Measurements from ENCODE around the gene HLF. TPM values are rescaled to one million over a fixed set of nuclear protein-coding genes. Genes with fewer than 3 reads are reported as not detected.

Gene HLF
- total RNA-seq, 1 experiment from 2014 or later, result 1.5 TPM

GRCh38 chr17:55314784-55315491, 50.2 kb downstream of the HLF start:
- ATAC-seq, result no peak
- H3K9me2 ChIP-seq (ENCODE audit: insufficient read depth), result no peaks in the 10 kb centered on the region
- H3K4me1 ChIP-seq (ENCODE audit: control insufficient read depth in 1 of 2, insufficient read depth in 2 of 2, low read length in 2 of 2), result no peaks in the 10 kb centered on the region
- intact Hi-C loops (cut with micrococcal nuclease), result no loop called here
- H3K36me3 ChIP-seq (ENCODE audit: control insufficient read depth in 1 of 2, insufficient read depth in 2 of 2, low read length in 2 of 2), result no peaks in the 10 kb centered on the region
- no peaks in the 10 kb centered on the region for H3K9me3 ChIP-seq (ENCODE audit: control insufficient read depth in 1 of 2, insufficient read depth in 1 of 2, low read depth in 1 of 2, low read length in 2 of 2)
- no peaks in the 10 kb centered on the region for H3K27me3 ChIP-seq (ENCODE audit: insufficient read depth, low read length)
- no peak overlapping the region for H3K9ac ChIP-seq (ENCODE audit: low read length)
- POLR2A ChIA-PET, result no interaction called here
- H3K79me2 ChIP-seq (ENCODE audit: insufficient read depth, low read length), result no peaks in the 10 kb centered on the region
- no peak overlapping the region for H3K4me3 ChIP-seq (replicated peaks in 1 of 2; ENCODE audit: low read depth in 1 of 2, low read length in 2 of 2)
- no peaks in the 10 kb centered on the region for H4K20me1 ChIP-seq (ENCODE audit: insufficient read depth)
- no peak overlapping the region for H3K27ac ChIP-seq (ENCODE audit: low read depth, low read length)
- no peak for TF ChIP-seq TCF7L2 (IDR thresholded peaks at IDR 0.05; ENCODE audit: borderline replicate concordance, extremely low read depth, insufficient read depth, insufficient read length)
- no peak for TF ChIP-seq EZH2phosphoT487 (IDR thresholded peaks at IDR 0.05; ENCODE audit: borderline replicate concordance)
- TF ChIP-seq ZFX (IDR thresholded peaks at IDR 0.05), result no peak
- TF ChIP-seq CEBPB (IDR thresholded peaks at IDR 0.05; ENCODE audit: low read depth), result no peak
- TF ChIP-seq, protein P1, sequence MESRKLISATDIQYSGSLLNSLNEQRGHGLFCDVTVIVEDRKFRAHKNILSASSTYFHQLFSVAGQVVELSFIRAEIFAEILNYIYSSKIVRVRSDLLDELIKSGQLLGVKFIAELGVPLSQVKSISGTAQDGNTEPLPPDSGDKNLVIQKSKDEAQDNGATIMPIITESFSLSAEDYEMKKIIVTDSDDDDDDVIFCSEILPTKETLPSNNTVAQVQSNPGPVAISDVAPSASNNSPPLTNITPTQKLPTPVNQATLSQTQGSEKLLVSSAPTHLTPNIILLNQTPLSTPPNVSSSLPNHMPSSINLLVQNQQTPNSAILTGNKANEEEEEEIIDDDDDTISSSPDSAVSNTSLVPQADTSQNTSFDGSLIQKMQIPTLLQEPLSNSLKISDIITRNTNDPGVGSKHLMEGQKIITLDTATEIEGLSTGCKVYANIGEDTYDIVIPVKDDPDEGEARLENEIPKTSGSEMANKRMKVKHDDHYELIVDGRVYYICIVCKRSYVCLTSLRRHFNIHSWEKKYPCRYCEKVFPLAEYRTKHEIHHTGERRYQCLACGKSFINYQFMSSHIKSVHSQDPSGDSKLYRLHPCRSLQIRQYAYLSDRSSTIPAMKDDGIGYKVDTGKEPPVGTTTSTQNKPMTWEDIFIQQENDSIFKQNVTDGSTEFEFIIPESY (IDR thresholded peaks at IDR 0.05; ENCODE audit: extremely low read depth, insufficient replicate concordance, low read length), result no peak
- no peak for TF ChIP-seq JUND (IDR thresholded peaks at IDR 0.05)
- TF ChIP-seq POLR2A (IDR thresholded peaks at IDR 0.05; ENCODE audit: borderline replicate concordance, extremely low read depth, insufficient read depth, insufficient read length), result no peak
- no peak for TF ChIP-seq RAD21 (IDR thresholded peaks at IDR 0.05; ENCODE audit: low read depth)
- no peak for TF ChIP-seq YY1 (IDR thresholded peaks at IDR 0.05; ENCODE audit: extremely low read depth, insufficient replicate concordance, low read depth, low read length)
- TF ChIP-seq EGR1 (IDR thresholded peaks at IDR 0.05; ENCODE audit: low read depth), result no peak
- no peak for TF ChIP-seq CTCF (IDR thresholded peaks at IDR 0.05 in 2 of 3, conservative IDR thresholded peaks at IDR 0.05 in 1 of 3; ENCODE audit: borderline replicate concordance in 1 of 3, insufficient read depth in 1 of 3, low read depth in 2 of 3, low read length in 2 of 3)
- TF ChIP-seq SP1 (IDR thresholded peaks at IDR 0.05; ENCODE audit: low read depth), result no peak
- TF ChIP-seq ELF1 (IDR thresholded peaks at IDR 0.05; ENCODE audit: borderline replicate concordance, low read depth), result no peak
- TF ChIP-seq POLR2AphosphoS5 (IDR thresholded peaks at IDR 0.05; ENCODE audit: low read depth, low read length), result no peak
- no peak for TF ChIP-seq REST (IDR thresholded peaks at IDR 0.05; ENCODE audit: low read depth)
- no peak for TF ChIP-seq ATF3 (IDR thresholded peaks at IDR 0.05)
- TF ChIP-seq EZH2 (IDR thresholded peaks at IDR 0.05), result no peak
- TF ChIP-seq FOSL1 (IDR thresholded peaks at IDR 0.05; ENCODE audit: low read depth), result no peak
- no peak for TF ChIP-seq SRF (IDR thresholded peaks at IDR 0.05; ENCODE audit: low read depth)
- TF ChIP-seq, protein P2, sequence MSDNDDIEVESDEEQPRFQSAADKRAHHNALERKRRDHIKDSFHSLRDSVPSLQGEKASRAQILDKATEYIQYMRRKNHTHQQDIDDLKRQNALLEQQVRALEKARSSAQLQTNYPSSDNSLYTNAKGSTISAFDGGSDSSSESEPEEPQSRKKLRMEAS (IDR thresholded peaks at IDR 0.05), result no peak
- no TSS peak for BruUV-seq (replicated peaks)
- H3K4me2 ChIP-seq (ENCODE audit: low read length), result no peak overlapping the region
- no peak overlapping the region for H2AFZ ChIP-seq (ENCODE audit: low read depth, low read length, poor library complexity, severe bottlenecking)
- CTCF ChIA-PET, result no interaction called here
- RAD21 ChIA-PET (ENCODE audit: low non-redundant PET in 1 of 2, low total read pairs in 2 of 2, uncharacterized antibody in 2 of 2, unreplicated experiment in 2 of 2), result no interaction called here
- DNase-seq (ENCODE audit: low read depth, low spot score), result no peak

Measured in HCT116 (cell line).